Measurements from ENCODE around the gene ATXN7L1. TPM values are rescaled to one million over a fixed set of nuclear protein-coding genes. Genes with fewer than 3 reads are reported as not detected.
A peak's percentile ranks its signal among the peaks of the same experiment; 100 is the strongest.

The ATXN7L1 gene, protein sequence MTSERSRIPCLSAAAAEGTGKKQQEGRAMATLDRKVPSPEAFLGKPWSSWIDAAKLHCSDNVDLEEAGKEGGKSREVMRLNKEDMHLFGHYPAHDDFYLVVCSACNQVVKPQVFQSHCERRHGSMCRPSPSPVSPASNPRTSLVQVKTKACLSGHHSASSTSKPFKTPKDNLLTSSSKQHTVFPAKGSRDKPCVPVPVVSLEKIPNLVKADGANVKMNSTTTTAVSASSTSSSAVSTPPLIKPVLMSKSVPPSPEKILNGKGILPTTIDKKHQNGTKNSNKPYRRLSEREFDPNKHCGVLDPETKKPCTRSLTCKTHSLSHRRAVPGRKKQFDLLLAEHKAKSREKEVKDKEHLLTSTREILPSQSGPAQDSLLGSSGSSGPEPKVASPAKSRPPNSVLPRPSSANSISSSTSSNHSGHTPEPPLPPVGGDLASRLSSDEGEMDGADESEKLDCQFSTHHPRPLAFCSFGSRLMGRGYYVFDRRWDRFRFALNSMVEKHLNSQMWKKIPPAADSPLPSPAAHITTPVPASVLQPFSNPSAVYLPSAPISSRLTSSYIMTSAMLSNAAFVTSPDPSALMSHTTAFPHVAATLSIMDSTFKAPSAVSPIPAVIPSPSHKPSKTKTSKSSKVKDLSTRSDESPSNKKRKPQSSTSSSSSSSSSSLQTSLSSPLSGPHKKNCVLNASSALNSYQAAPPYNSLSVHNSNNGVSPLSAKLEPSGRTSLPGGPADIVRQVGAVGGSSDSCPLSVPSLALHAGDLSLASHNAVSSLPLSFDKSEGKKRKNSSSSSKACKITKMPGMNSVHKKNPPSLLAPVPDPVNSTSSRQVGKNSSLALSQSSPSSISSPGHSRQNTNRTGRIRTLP
- total RNA-seq = 11.3 and 17.3 TPM in 2 replicates

DNA sequence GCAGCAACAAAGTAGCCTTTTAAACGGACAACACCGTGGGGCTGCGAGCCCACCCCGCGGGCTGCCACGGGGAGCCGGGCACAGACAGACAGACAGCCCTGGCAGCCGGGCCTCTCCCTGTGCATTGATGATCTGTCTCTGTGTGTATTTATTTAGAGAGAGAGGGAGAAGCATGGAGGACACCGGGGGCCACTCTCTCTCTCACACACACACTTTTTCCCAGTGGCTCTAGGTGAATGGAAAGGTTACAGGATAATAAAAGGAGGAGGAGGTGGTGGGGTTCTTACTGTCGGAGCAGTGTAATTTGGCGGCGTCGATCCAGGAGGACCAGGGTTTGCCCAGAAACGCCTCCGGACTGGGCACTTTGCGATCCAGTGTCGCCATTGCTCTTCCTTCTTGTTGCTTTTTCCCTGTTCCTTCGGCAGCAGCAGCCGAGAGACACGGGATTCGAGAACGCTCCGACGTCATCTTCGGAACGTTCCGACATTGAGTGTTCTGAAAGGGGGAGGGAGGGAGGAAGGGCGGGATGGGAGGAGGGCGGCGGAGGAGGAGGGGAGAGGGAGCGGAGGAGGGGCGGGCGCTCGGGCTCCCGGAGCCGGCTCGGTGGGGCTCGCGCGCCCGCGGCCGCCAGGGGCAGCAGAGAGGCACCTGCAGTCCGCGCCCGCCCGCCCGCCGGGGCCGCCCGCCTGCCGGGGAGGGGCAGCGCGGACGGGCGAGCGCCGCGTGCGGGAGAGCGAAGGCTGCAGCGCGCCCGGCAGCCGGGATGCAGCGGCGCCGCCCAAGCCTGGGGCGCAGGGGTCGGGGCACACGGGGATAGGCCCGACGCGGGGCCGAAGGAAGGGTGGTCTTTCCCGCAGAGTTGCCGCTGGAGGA lies at the start of gene ATXN7L1:
Gene ATXN7L1, minus strand, starts transcription at position 509 of the 873 bp plus-strand sequence. Its CDS starts 41 bp downstream, at position 468.
- peak within 1 kb of the TSS; percentile 88 for H3K4me3 ChIP-seq (ENCODE audit: low read depth, low read length)
- TF ChIP-seq, protein P1, sequence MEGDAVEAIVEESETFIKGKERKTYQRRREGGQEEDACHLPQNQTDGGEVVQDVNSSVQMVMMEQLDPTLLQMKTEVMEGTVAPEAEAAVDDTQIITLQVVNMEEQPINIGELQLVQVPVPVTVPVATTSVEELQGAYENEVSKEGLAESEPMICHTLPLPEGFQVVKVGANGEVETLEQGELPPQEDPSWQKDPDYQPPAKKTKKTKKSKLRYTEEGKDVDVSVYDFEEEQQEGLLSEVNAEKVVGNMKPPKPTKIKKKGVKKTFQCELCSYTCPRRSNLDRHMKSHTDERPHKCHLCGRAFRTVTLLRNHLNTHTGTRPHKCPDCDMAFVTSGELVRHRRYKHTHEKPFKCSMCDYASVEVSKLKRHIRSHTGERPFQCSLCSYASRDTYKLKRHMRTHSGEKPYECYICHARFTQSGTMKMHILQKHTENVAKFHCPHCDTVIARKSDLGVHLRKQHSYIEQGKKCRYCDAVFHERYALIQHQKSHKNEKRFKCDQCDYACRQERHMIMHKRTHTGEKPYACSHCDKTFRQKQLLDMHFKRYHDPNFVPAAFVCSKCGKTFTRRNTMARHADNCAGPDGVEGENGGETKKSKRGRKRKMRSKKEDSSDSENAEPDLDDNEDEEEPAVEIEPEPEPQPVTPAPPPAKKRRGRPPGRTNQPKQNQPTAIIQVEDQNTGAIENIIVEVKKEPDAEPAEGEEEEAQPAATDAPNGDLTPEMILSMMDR (IDR thresholded peaks at IDR 0.05; ENCODE audit: insufficient read depth, low read depth, low read length) = peak; percentile 28
- peak; percentile 98 for DNase-seq (ENCODE audit: low read depth)

DNA sequence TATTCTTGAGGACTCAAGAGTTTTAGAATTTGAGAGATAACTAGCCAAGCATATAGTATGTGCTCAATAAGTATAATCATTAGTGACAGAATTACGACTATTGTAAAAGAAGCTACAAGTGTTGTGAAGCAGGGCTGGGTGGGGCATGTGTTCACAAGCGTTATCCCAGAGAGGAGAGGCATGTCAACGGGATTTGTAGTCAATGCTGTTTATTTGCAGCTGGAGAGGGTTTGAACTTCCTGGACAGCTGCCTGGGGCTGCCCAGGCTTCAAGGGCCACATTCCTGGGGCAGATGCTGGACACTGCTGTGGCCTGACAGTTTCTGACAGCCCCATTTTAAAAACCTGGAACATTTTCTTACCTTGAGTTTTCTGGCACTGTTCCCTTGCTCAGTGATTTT lies 49.7 kb upstream of the ATXN7L1 start:
- TF ChIP-seq, protein P1 (IDR thresholded peaks at IDR 0.05; ENCODE audit: insufficient read depth, low read depth, low read length) = no peak
- H3K4me3 ChIP-seq (ENCODE audit: low read depth, low read length) = no peak overlapping the region
- DNase-seq (ENCODE audit: low read depth) = peak; percentile 52

DNA sequence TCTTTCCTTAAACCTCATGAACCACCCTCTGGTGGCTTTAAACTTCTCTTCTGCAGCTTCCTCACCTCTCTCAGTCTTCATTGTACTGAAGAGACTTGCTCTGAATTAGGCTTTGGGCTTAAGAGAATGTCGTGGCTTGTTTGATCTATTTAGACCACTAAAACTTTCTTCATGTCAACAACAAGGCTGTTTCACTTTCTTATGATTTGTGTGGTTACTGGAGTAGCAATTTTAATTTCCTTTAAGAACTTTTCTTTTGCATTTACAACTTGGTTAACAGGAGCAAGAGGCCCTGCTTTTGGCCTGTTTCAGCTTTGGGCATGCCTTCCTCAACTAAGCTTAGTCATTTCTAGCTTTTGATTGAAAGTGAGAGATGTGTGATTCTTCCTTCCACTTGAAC lies 48.5 kb upstream of the ATXN7L1 start:
- DNase-seq (ENCODE audit: low read depth) = no peak
- TF ChIP-seq, protein P1 (IDR thresholded peaks at IDR 0.05; ENCODE audit: insufficient read depth, low read depth, low read length) = no peak
- no peak overlapping the region for H3K4me3 ChIP-seq (ENCODE audit: low read depth, low read length)

DNA sequence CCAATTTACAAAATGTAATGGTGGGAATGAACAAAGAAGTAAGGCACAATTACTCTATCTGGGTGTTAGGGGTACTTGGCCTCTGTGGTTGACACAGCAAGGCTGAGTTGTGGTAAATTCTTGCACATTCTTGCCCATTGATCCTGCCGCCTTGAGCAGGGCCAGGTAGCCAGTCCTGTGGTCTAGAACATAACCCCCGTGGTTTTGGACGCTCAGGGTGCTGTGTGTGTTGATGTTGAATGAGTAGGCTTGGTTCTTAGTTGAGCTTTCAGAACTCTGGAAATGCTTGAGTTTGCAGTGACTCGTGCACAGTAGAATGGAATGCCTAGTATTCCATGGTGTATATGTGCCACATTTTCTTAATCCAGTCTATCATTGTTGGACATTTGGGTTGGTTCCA lies 44.4 kb upstream of the ATXN7L1 start:
- no peak overlapping the region for H3K4me3 ChIP-seq (ENCODE audit: low read depth, low read length)
- no peak for DNase-seq (ENCODE audit: low read depth)
- TF ChIP-seq, protein P1 (IDR thresholded peaks at IDR 0.05; ENCODE audit: insufficient read depth, low read depth, low read length) = no peak

DNA sequence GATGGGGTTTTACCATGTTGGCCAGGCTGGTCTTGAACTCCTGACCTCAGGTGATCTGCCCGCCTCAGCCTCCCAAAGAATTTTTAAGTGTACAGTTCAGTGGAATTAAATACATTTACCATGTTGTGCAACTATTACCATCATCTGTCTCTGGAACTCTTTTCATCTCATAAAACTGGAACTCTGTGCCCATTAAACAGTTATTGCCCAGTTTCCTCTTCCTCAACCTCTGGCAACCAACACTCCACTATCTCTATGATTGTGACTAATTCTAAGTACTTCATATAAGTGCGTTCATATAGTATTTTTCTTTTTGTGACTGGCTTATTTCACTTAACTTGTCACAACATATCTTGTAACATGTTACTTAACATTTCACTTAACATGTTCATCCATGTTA lies 41.3 kb upstream of the ATXN7L1 start:
- DNase-seq (ENCODE audit: low read depth) = no peak
- no peak overlapping the region for H3K4me3 ChIP-seq (ENCODE audit: low read depth, low read length)
- TF ChIP-seq, protein P1 (IDR thresholded peaks at IDR 0.05; ENCODE audit: insufficient read depth, low read depth, low read length) = no peak

DNA sequence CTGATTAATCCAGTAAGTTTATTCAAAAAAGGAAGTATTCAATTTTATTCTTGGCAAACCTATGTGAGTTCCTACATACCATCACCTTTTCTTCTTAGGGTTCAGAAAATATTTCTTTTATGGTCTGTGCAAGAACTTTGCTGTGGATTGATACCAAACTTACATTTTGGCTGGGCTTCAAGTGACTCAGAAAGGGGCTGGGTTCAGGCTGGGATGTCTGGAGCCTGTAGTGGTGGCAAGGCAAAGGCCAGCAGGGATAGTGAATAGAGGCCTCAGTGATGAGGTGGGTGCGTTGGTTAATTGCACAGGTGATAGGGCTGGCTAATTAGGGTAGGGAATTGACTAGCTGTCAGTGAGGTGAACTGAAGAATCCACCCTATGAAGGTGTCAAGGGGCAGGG lies 40.2 kb upstream of the ATXN7L1 start:
- TF ChIP-seq, protein P1 (IDR thresholded peaks at IDR 0.05; ENCODE audit: insufficient read depth, low read depth, low read length) = no peak
- no peak overlapping the region for H3K4me3 ChIP-seq (ENCODE audit: low read depth, low read length)
- DNase-seq (ENCODE audit: low read depth) = no peak

Measured in fibroblast of villous mesenchyme (primary cell).